Breast epithelium (tissue), 3 donors: ENCODE data around the gene TMEM97.

Source experiments
- POLR2A ChIP-seq: fragments of 450-650 bp; IDR thresholded peaks from one replicate; pipeline ENCODE4 v1.6.1; 2016; ENCODE audit warnings: antibody characterized with exemption, mild to moderate bottlenecking, moderate library complexity
- TF ChIP-seq, protein P1 (sequence below), 3 donors: fragments of 450-650 bp; IDR thresholded peaks; one replicate each; pipeline ENCODE4 v1.5.1; 2016 to 2017; ENCODE audit warnings: antibody characterized with exemption in 3 of 3, mild to moderate bottlenecking in 3 of 3, moderate library complexity in 3 of 3

GRCh38 chr17:28328325-28328724 is 9.3 kb downstream of the TMEM97 start:
- TF ChIP-seq POLR2A: no peak
- TF ChIP-seq, protein P1, sequence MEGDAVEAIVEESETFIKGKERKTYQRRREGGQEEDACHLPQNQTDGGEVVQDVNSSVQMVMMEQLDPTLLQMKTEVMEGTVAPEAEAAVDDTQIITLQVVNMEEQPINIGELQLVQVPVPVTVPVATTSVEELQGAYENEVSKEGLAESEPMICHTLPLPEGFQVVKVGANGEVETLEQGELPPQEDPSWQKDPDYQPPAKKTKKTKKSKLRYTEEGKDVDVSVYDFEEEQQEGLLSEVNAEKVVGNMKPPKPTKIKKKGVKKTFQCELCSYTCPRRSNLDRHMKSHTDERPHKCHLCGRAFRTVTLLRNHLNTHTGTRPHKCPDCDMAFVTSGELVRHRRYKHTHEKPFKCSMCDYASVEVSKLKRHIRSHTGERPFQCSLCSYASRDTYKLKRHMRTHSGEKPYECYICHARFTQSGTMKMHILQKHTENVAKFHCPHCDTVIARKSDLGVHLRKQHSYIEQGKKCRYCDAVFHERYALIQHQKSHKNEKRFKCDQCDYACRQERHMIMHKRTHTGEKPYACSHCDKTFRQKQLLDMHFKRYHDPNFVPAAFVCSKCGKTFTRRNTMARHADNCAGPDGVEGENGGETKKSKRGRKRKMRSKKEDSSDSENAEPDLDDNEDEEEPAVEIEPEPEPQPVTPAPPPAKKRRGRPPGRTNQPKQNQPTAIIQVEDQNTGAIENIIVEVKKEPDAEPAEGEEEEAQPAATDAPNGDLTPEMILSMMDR (IDR thresholded peaks at IDR 0.05): no peak
